HUES6 (cell line): Measurements from ENCODE around the gene FXYD2.

Source experiments
- H3K27ac ChIP-seq: 2 replicates; pipeline ENCODE4 v1.7.0; 2013; ENCODE audit warnings: low read depth, mild to moderate bottlenecking, low read length, inconsistent platforms
- H3K27me3 ChIP-seq: 2 replicates; pipeline ENCODE4 v1.6.1; 2013; ENCODE audit warnings: low read length; ENCODE audit not compliant: control insufficient read depth, insufficient read depth
- H3K36me3 ChIP-seq: 2 replicates; pipeline ENCODE4 v1.6.1; 2013; ENCODE audit warnings: low read length; ENCODE audit not compliant: control insufficient read depth, insufficient read depth
- H3K4me1 ChIP-seq: 2 replicates; pipeline ENCODE4 v1.6.1; 2013; ENCODE audit warnings: low read length; ENCODE audit not compliant: control insufficient read depth, insufficient read depth
- H3K4me3 ChIP-seq: 2 replicates; pipeline ENCODE4 v1.5.1; 2013; ENCODE audit warnings: low read depth, low read length
- H3K9ac ChIP-seq: one replicate; pipeline ENCODE4 v1.6.1; 2013; ENCODE audit warnings: mild to moderate bottlenecking, low read length
- H3K9me3 ChIP-seq: 2 replicates; pipeline ENCODE4 v1.6.1; 2013; ENCODE audit warnings: low read depth, low read length; ENCODE audit not compliant: control insufficient read depth, insufficient read depth

Gene FXYD2

GRCh38 chr11:117772360-117772759, 52.2 kb downstream of the FXYD2 start:
- Histone ChIP-seq H3K4me1 (no peaks in the 10 kb centered on the region), H3K36me3 (no peaks in the 10 kb centered on the region), H3K9ac (no peak overlapping the region), H3K9me3 (no peaks in the 10 kb centered on the region), H3K4me3 (no peak overlapping the region), H3K27ac (no peak overlapping the region), H3K27me3 (peaks cover 21% of the 10 kb centered on the region; the same call in 1 of the 2 replicates)

- H3K4me3 ChIP-seq, result no peak overlapping the region
- no peaks in the 10 kb centered on the region for H3K36me3 ChIP-seq
- no peaks in the 10 kb centered on the region for H3K4me1 ChIP-seq
- H3K9ac ChIP-seq, result no peak overlapping the region
- H3K9me3 ChIP-seq, result no peaks in the 10 kb centered on the region
- H3K27me3 ChIP-seq, result peaks cover 16% of the 10 kb centered on the region; the same call in 1 of the 2 replicates
- H3K27ac ChIP-seq, result no peak overlapping the region
Observed at GRCh38 chr11:117771841-117772240, 52.7 kb downstream of the FXYD2 start.

- Histone ChIP-seq H3K4me3 (no peak overlapping the region), H3K36me3 (no peaks in the 10 kb centered on the region), H3K9me3 (no peaks in the 10 kb centered on the region), H3K27ac (no peak overlapping the region), H3K4me1 (no peaks in the 10 kb centered on the region), H3K27me3 (peaks cover 10% of the 10 kb centered on the region; the same call in 1 of the 2 replicates), H3K9ac (no peak overlapping the region)
Observed at GRCh38 chr11:117771197-117771596, 53.3 kb downstream of the FXYD2 start.

GRCh38 chr11:117770061-117770460, 54.5 kb downstream of the FXYD2 start:
- H3K27me3 ChIP-seq, result peaks cover 2% of the 10 kb centered on the region; the same call in 1 of the 2 replicates

More at GRCh38 chr11:117770061-117770460, 54.5 kb downstream of the FXYD2 start:
- Histone ChIP-seq H3K9ac (no peak overlapping the region), H3K4me1 (no peaks in the 10 kb centered on the region), H3K9me3 (no peaks in the 10 kb centered on the region), H3K36me3 (no peaks in the 10 kb centered on the region), H3K27ac (no peak overlapping the region), H3K4me3 (no peak overlapping the region)
